HFFc6 (cell line): Measurements from ENCODE around the gene NDUFB11. TPM values are rescaled to one million over a fixed set of nuclear protein-coding genes. Genes with fewer than 3 reads are reported as not detected.

Source experiments
- DNase-seq: peaks from one replicate; pipeline ENCODE4 v3.0.0-alpha.2; 2018
- H3K27ac Mint-ChIP-seq: 2 replicates; pipeline ENCODE4 v1.8.0; 2020; ENCODE audit warnings: mild to moderate bottlenecking, mixed read lengths
- H3K27me3 Mint-ChIP-seq: 2 replicates; pipeline ENCODE4 v1.8.0; 2021; ENCODE audit warnings: mild to moderate bottlenecking, moderate library complexity, mixed read lengths; ENCODE audit not compliant: insufficient read depth
- H3K36me3 Mint-ChIP-seq: 2 replicates; pipeline ENCODE4 v1.8.0; 2021; ENCODE audit warnings: low read depth, mixed read lengths
- H3K4me1 Mint-ChIP-seq: 2 replicates; pipeline ENCODE4 v1.8.0; 2020; ENCODE audit warnings: low read depth, mixed read lengths
- H3K4me3 Mint-ChIP-seq: 2 replicates; pipeline ENCODE4 v1.8.0; 2020; ENCODE audit warnings: mild to moderate bottlenecking, moderate library complexity, mixed read lengths
- H3K9me3 Mint-ChIP-seq: 2 replicates; pipeline ENCODE4 v1.8.0; 2020; ENCODE audit warnings: mild to moderate bottlenecking, mixed read lengths
- CTCF ChIP-seq: fragments of 200-600 bp; sonication (generic); IDR thresholded peaks from 2 replicates; pipeline ENCODE4 v1.5.0; 2021; ENCODE audit warnings: antibody characterized with exemption, mild to moderate bottlenecking
- total RNA-seq, 6 experiments: library from RNA; stranded (reverse); fragmentation: NEBNext Ultra II Directional; extraction: Animal tissue kit (Norgen Biotek cat#: 25700); gene quantifications; 2 replicates in 1 of 6; 3 replicates in 5 of 6; pipeline ENCODE4 v1.2.3, GENCODE V29; 2021

NDUFB11 gene
- total RNA-seq, 6 experiments from 2014 or later = 80.0 to 88.8 (median 84.4) TPM

- TF ChIP-seq CTCF = no peak
- H3K27me3 Mint-ChIP-seq = peaks cover 2% of the 10 kb centered on the region
These were observed 34.9 kb upstream of the NDUFB11 start for GRCh38 chrX:47179221-47179927.

DNA sequence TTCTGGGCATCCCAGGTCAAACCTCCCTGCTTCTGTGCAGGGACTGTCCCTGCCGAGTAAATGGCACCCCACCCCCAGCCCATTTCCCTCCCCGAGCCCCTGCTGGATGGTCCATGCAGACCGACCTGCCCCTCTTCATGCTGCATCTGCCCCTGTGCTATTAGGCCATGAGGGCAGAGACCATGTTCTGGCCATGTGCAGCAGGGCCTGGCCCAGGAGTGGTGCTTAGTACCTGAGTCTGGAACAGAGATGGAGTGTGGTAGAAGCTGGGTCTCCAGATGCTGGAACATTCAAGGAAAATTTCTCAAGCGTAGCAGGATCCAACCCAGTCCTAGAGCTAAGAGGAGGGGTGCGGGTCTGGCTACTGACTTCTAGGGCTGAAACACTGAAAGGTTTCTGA, 33.8 kb upstream of the NDUFB11 start:
- Mint-ChIP-seq H3K36me3 (peaks cover 5% of the 10 kb centered on the region; the same call in 1 of the 2 replicates), H3K4me1 (peaks cover 13% of the 10 kb centered on the region), H3K27ac (peak overlapping the region; percentile 92), H3K27me3 (peaks cover 3% of the 10 kb centered on the region), H3K4me3 (no peak overlapping the region), H3K9me3 (no peaks in the 10 kb centered on the region)
- no peak for DNase-seq
- TF ChIP-seq CTCF = no peak

More at GRCh38 chrX:47179221-47179927, 34.9 kb upstream of the NDUFB11 start:
- peaks cover 5% of the 10 kb centered on the region; the same call in 1 of the 2 replicates for H3K36me3 Mint-ChIP-seq
- no peak overlapping the region for H3K4me3 Mint-ChIP-seq
- no peaks in the 10 kb centered on the region for H3K9me3 Mint-ChIP-seq
- peak overlapping the region; percentile 92 for H3K27ac Mint-ChIP-seq
- DNase-seq = peak; percentile 66
- peaks cover 13% of the 10 kb centered on the region for H3K4me1 Mint-ChIP-seq

DNA sequence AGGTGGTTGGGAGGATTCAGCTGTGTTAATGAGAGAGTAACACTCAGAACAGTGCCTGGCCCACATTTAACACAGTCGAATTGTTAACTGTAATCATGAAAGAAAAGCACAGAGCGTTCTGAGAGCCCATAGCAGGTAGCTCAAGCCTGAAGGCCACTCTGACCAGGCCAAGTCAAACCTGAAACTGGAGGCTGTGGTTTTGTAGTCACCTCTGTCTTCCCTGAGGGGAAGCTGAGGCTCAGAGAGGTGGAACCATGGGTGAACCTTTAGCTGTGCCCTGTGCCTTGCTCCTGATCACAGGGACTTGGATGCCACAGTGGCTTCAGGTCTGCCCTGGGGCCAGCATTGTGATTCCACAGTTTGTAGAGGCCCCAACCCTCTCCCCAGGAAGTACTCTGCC, 32.6 kb upstream of the NDUFB11 start:
- Mint-ChIP-seq H3K9me3 (no peaks in the 10 kb centered on the region), H3K36me3 (peaks cover 5% of the 10 kb centered on the region; the same call in 1 of the 2 replicates), H3K27ac (no peak overlapping the region), H3K4me1 (peaks cover 13% of the 10 kb centered on the region), H3K27me3 (peaks cover 1% of the 10 kb centered on the region), H3K4me3 (no peak overlapping the region)
- DNase-seq = no peak
- no peak for TF ChIP-seq CTCF

- no peak overlapping the region for H3K4me3 Mint-ChIP-seq
- H3K36me3 Mint-ChIP-seq = peaks cover 5% of the 10 kb centered on the region; the same call in 1 of the 2 replicates
- peaks cover 1% of the 10 kb centered on the region for H3K27me3 Mint-ChIP-seq
- no peaks in the 10 kb centered on the region for H3K9me3 Mint-ChIP-seq
- no peak for DNase-seq
- H3K27ac Mint-ChIP-seq = peak overlapping the region; percentile 24; the same call in 1 of the 2 replicates
- TF ChIP-seq CTCF = no peak
- peaks cover 13% of the 10 kb centered on the region for H3K4me1 Mint-ChIP-seq
These were observed 31.7 kb upstream of the NDUFB11 start for GRCh38 chrX:47176101-47176740.

DNA sequence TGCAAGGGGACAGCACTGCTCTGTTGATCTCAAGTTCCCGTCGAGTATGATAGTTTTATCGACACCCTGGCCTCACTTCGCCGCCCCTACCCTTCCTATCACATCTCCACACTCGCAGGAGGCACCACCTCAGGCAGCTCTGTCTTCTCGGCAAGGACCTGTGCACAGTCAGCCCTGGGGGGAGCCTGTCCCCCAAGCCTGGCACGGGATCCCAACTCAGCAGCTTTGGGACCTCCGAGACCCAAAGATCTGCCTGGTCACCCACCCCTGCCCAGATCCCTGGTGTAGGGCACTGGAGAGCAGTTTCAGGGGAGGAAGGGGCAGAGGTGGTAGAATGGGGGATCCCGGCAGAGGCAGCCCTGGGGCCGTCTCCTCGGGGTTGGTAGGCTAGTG, 31.1 kb upstream of the NDUFB11 start:
- no peak overlapping the region for H3K4me3 Mint-ChIP-seq
- H3K27me3 Mint-ChIP-seq = peaks cover 1% of the 10 kb centered on the region

More for the DNA sequence above, 31.1 kb upstream of the NDUFB11 start:
- H3K9me3 Mint-ChIP-seq = no peaks in the 10 kb centered on the region
- TF ChIP-seq CTCF = no peak
- no peak overlapping the region for H3K27ac Mint-ChIP-seq
- H3K36me3 Mint-ChIP-seq = peaks cover 5% of the 10 kb centered on the region; the same call in 1 of the 2 replicates
- DNase-seq = no peak
- peaks cover 13% of the 10 kb centered on the region for H3K4me1 Mint-ChIP-seq
